HG03097 (cell line): ENCODE measurements around the gene RAVER2.
"Not testable (repeated sequence)": the region's sequence is repeated elsewhere in the genome, so short reads cannot be mapped to it uniquely, and the experiment has no call there.

ENCODE experiments used
- ATAC-seq: cut with Tn5 transposase; IDR thresholded peaks from one replicate; pipeline ENCODE4 v1.9.1; 2021; ENCODE audit not compliant: unreplicated experiment, low FRiP score

Gene RAVER2

GRCh38 chr1:64744492-64745180, at the start of gene RAVER2:
RAVER2 (plus strand) TSS chr1:64745075; CDS start chr1:64745173, 98 bp downstream.
- no peak for ATAC-seq

DNA sequence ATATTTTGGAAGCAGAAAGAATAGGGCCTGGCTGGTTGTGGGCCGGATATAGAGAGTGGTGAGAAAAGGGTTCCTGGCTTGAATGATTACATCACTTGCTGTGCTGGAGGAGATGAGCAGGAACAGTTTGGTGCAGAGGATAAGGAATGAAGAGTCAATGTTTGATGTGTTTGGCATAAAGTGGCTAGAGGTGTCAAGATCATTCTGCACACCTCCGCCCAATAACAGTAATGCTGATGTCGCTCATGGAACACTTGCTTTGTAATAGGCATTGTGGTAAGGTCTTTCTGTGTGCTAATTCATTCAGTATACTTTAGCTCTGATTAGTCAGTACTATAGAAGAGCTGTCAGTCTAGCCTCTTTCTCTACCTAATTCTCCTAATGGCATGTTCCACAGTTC, 48.0 kb upstream of the RAVER2 start:
- no peak for ATAC-seq

DNA sequence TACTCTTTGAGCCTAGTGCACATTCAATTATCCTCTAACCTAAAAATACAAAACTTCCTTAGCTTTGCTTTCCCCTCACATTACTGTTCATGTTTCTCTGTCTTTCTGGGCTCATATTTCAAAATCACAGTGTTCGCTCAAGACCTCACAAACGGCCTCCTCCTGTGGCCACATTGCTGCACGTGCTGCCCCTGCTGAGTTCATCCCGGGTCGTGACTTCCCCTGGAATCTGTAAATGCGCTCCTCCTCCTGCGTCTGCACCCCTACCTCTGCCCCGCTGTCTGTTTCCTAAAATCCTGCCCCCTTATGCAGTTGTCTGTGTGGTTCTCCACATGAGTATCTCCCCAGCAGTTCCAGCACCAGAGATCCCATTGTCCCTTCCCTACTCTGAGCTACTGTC, 45.5 kb upstream of the RAVER2 start:
- ATAC-seq, result no peak

GRCh38 chr1:64701071-64701470, 43.8 kb upstream of the RAVER2 start:
- no peak for ATAC-seq

- ATAC-seq, result no peak
These were observed 43.0 kb upstream of the RAVER2 start for GRCh38 chr1:64701886-64702285.

GRCh38 chr1:64702670-64703069, 42.2 kb upstream of the RAVER2 start:
- not testable (repeated sequence) for ATAC-seq

- no peak for ATAC-seq
These were observed 41.3 kb upstream of the RAVER2 start for GRCh38 chr1:64703600-64703999.

DNA sequence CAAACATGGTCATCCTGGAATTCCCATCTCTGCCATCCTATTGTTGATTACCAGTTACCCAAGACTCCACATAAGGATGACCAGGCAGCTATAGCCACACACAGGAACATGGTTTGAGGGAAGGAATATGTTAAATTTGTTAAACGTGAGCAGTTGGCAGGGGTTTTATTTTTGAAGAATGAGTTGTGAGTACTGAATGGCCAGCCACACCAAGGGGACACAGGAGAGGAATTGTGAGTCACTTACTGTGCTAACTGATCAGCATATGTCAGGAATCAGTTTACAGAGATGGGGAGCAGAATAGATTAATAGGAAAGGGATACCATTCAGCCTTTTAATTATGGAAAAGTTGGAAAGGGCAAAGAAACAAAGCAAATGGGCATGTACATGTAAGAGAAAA, 39.3 kb upstream of the RAVER2 start:
- ATAC-seq, result no peak

DNA sequence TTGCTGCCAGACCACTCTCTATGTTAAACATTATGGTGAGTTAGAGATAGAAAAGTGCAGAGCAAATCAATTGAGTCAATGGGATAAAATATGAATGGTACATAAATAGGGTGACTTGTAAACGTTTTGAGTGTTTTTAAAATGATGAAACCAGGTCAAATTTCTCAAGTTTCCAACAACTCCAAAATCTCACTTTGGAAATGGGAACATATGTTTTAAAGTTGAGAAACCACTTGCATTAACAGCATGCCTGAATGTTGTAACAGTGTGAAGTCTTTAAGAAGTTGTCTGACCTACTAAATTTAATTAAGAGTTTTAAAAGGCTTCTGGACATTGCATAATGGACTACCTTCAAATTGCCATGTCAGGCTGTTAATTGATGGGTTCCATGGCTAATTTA, 33.6 kb upstream of the RAVER2 start:
- ATAC-seq, result no peak

- no peak for ATAC-seq
These were observed 32.8 kb upstream of the RAVER2 start for GRCh38 chr1:64712049-64712448.

DNA sequence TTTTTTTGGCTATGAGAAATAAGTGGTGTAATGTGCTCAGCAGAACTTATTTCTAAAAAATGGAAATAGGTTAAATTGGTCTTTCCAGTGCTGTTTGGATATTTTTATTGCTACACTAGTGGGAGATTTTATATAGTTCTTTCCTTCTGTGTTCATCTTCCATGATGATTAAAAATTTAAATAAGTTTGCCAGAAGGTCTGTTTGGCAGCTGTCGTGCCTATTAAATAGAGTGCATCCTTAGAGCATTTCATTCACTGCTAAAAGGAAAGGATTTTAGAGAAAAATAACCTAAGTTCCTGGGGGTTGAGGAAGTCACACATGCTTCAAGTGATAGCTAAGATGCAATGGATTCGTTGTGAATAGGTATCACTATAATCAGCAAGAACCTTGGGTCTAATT, 29.7 kb upstream of the RAVER2 start:
- ATAC-seq, result no peak

DNA sequence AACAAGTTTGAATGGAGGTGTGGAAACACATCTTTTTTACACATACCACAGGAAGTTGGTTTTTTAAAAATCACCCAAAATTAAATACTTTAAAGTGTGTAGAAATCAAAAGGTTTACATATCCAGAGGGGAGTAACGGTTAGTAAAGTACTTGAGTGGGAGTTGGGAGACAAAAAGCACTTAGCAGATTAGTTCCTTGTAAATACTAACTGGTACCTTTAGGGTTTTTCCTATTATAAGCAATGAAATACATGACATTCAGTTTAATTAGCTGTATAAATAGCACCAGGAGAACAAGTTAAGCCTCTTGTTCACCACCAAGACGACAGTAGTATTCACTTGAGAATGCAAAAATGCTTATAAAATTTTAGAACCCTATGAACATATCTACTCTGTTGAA, 23.7 kb upstream of the RAVER2 start:
- no peak for ATAC-seq

GRCh38 chr1:64721576-64722145, 23.2 kb upstream of the RAVER2 start:
- ATAC-seq, result no peak

GRCh38 chr1:64727861-64728260, 17.0 kb upstream of the RAVER2 start:
- no peak for ATAC-seq

DNA sequence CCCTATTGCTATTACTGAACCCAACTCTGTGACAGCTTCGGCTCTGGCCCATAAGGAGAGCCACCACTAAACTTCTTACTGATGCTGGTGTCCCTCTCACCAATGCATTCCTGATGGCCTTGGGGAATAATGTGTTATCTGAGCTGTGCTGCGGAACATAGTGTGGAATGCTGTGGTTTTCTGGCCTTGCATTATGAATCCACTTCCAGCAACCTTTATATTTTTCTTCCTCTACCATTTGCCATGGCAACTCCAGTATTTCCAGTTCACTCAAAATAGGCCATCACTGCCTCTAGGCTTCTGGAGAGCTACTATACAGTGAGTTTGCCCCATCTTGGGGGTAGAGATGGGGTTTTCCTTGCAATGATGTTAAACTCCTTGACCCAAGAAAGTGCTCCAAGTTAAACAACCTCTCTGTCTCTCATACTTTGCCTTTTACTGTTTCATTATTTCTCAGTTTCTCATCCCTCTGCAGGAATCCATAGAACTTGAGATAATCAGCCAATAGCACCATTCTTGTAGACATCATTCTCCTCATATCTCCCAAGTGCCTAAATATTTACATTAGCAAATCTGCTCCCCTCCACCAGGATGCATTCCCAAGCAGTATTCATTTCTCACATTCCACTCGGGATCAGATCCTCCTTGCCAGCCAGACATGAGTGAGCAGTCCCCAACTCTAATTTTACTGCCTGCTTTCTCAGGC, 11.1 kb upstream of the RAVER2 start:
- ATAC-seq, result no peak

DNA sequence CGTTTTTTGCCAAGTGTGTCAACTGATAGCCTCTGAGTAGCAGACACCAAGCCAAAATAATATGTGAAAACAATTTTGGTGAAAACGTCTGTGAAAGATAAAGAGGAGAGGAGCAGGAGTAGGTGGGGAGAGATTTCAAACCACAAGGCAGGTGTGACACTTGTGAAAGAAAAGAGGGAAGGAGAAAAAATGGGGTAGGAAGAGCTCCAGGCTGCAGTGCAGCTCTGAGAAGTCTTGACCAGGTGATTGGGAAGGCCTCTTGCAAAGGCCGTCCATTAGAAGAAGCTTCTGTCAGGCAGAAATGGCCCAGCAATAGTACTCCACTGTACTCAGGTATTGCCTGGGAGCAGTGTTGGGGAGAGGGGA, 10.6 kb upstream of the RAVER2 start:
- ATAC-seq, result no peak

DNA sequence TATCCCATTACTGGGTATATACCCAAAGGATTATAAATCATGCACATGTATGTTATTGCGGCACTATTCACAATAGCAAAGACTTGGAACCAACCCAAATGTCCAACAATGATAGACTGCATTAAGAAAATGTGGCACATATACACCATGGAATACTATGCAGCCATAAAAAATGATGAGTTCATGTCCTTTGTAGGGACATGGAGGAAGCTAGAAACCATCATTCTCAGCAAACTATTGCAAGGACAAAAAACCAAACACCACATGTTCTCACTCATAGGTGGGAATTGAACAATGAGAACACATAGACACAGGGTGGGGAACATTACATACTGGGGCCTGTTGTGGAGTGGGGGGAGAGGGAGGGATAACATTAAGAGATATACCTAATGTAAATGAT, 4.2 kb upstream of the RAVER2 start:
- not testable (repeated sequence) for ATAC-seq

DNA sequence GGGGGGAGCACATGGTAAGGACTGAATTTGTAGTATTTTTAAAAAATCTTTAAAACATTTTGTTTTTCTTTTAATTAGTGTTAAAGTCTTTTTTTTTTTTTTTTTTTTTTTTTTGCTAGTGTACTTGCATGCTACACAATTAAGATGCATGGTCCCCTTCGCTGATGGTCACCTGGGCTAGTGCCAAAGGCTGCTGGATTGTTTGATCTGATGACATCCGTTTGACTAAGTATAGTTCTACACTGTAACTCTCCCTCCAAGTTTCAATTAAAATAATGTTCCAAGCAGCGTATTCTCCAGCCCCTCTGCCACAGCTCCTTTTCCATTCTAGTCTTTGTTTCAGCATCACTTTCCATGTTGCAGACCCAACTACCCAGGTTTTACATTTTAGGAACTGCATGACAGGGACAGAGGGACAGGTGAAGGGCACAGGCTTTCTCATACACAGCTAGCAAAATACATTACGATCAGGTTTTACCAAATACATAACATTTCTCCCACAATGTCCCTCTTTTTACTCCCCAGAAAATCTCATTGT, 852 bp upstream of the RAVER2 start:
- no peak for ATAC-seq

GRCh38 chr1:64745181-64745985, 508 bp downstream of the RAVER2 start:
- ATAC-seq, result no peak

DNA sequence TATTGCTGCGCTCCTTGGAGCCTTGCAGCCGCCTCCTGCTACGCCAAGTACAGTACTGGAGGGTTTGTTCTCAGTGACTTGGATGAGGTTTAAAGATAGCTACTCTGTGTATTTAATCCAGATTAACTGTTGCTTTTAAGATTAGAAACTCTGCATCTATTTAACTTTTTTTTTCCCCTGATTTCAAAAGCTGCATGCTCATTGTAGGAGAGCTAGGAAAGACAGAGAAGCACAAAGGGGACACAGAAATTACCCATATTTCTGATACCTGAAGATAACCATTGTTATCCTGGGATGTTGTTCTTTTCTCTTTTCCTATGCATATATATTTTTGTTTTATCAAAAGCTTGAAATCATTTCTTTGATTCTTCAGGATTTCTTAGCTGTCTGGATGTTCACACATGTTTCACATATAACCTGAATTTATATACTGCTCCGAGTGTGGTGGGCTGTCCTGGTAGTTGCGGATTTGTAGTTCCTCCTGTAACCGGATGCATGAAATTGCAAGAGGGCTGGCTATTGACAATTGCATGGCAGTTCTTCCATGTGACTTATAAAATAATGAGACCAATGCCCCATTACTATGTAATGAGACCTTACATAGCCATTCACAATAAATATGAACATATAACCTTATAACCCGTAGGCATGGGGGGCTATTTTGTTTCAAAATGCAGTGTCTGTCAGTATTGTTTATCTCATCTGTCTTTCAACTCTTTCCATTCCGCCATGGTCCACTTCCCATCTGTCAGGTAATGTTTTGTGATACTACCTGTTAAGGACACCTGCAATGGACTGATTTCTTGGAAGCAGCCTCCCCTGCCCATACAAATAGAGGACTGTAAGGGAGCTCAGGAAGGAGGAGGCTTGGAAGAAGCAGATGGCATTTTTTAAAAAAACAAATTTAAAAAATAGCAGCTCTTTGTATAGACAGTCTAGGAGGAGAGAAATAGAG, 1.4 kb downstream of the RAVER2 start:
- ATAC-seq, result no peak
